Epithelial cell of esophagus (primary cell): ENCODE measurements around the gene VAT1L.

Experiments
- DNase-seq: peaks from one replicate; pipeline ENCODE4 v3.0.0; 2010; ENCODE audit warnings: low read depth
- H3K4me3 ChIP-seq: 2 replicates; pipeline ENCODE4 v1.5.1; 2011; ENCODE audit warnings: mild to moderate bottlenecking, low read length, control low read depth
- CTCF ChIP-seq: IDR thresholded peaks from 2 replicates; pipeline ENCODE4 v1.5.1; 2011; ENCODE audit warnings: low read depth, mild to moderate bottlenecking, low read length, control low read depth, inconsistent platforms; ENCODE audit not compliant: insufficient read depth; ENCODE audit errors: missing control alignments

Gene VAT1L

GRCh38 chr16:77913738-77914253 lies 125.4 kb downstream of the VAT1L start:
- DNase-seq = no peak
- no peak for TF ChIP-seq CTCF
- no peak overlapping the region for H3K4me3 ChIP-seq

- TF ChIP-seq CTCF = no peak
- H3K4me3 ChIP-seq = no peak overlapping the region
- DNase-seq = no peak
These were observed 127.7 kb downstream of the VAT1L start for GRCh38 chr16:77916111-77916510.

- H3K4me3 ChIP-seq = no peak overlapping the region
- no peak for TF ChIP-seq CTCF
- DNase-seq = no peak
These were observed 129.6 kb downstream of the VAT1L start for GRCh38 chr16:77917971-77918370.

GRCh38 chr16:77918809-77919707 lies 130.7 kb downstream of the VAT1L start:
- H3K4me3 ChIP-seq = no peak overlapping the region
- no peak for DNase-seq
- no peak for TF ChIP-seq CTCF

GRCh38 chr16:77919761-77920415 lies 131.5 kb downstream of the VAT1L start:
- no peak for DNase-seq
- TF ChIP-seq CTCF = no peak
- no peak overlapping the region for H3K4me3 ChIP-seq

GRCh38 chr16:77920984-77921383 lies 132.6 kb downstream of the VAT1L start:
- no peak overlapping the region for H3K4me3 ChIP-seq
- no peak for TF ChIP-seq CTCF
- DNase-seq = no peak

- no peak overlapping the region for H3K4me3 ChIP-seq
- TF ChIP-seq CTCF = no peak
- DNase-seq = no peak
These were observed 133.9 kb downstream of the VAT1L start for GRCh38 chr16:77922228-77922754.
